Suprapubic skin (tissue), 4 donors: ENCODE data around the gene ZNF674. TPM values are rescaled to one million over a fixed set of nuclear protein-coding genes. Genes with fewer than 3 reads are reported as not detected.

ENCODE experiments used
- DNase-seq, 2 donors: peaks; one replicate each; pipeline ENCODE4 v3.0.0-alpha.2; 2019; ENCODE audit warnings: low spot score in 2 of 2
- H3K27ac ChIP-seq: fragments of 200-600 bp; sonication (generic); one replicate; pipeline ENCODE4 v1.5.1; 2019
- H3K27me3 ChIP-seq: fragments of 200-600 bp; sonication (generic); one replicate; pipeline ENCODE4 v1.5.1; 2019
- H3K36me3 ChIP-seq: fragments of 200-600 bp; sonication (generic); one replicate; pipeline ENCODE4 v1.5.1; 2019
- H3K4me1 ChIP-seq: fragments of 200-600 bp; sonication (generic); one replicate; pipeline ENCODE4 v1.5.1; 2019
- H3K4me3 ChIP-seq: fragments of 200-600 bp; sonication (generic); one replicate; pipeline ENCODE4 v1.5.1; 2019; ENCODE audit warnings: mild to moderate bottlenecking
- H3K9me3 ChIP-seq: fragments of 200-600 bp; sonication (generic); one replicate; pipeline ENCODE4 v1.5.1; 2019
- CTCF ChIP-seq, 2 donors: fragments of 200-600 bp in 1 of 2; fragments of 450-650 bp in 1 of 2; sonication (generic) in 1 of 2; IDR thresholded peaks; one replicate each; pipeline ENCODE4 v1.5.1; 2016 to 2019; ENCODE audit warnings: antibody characterized with exemption in 2 of 2, mild to moderate bottlenecking in 1 of 2, moderate library complexity in 1 of 2
- EP300 ChIP-seq: sonication (generic); formaldehyde crosslinking; IDR thresholded peaks from one replicate; pipeline ENCODE4 v1.6.1; 2017; ENCODE audit warnings: antibody characterized with exemption
- POLR2A ChIP-seq, 2 donors: fragments of 450-650 bp; IDR thresholded peaks; one replicate each; pipeline ENCODE4 v1.6.1; 2017; ENCODE audit warnings: antibody characterized with exemption in 2 of 2, mild to moderate bottlenecking in 2 of 2, moderate library complexity in 2 of 2
- POLR2AphosphoS5 ChIP-seq, 3 donors: sonication (generic); formaldehyde crosslinking; IDR thresholded peaks; one replicate each; pipeline ENCODE4 v1.6.1; 2017; ENCODE audit warnings: antibody characterized with exemption in 3 of 3
- WGBS: methylation state at CpG from one replicate; pipeline ENCODE4 v1.1.5; 2018; 5-methylcytosine and 5-hydroxymethylcytosine counted together
- total RNA-seq, 4 donors: library from RNA; depleted of rRNA; stranded (reverse); fragments of >200 nt; gene quantifications; one replicate each; pipeline ENCODE4 v1.1.0, GENCODE V29; 2016

Gene ZNF674
- total RNA-seq, 4 donors from 2014 or later, result 1.9 to 6.2 (median 3.7) TPM

GRCh38 chrX:46584736-46585135 lies 39.5 kb upstream of the ZNF674 start:
- no peak overlapping the region for H3K4me3 ChIP-seq
- 47% methylated on average over 2 of the region's 2 CpGs for WGBS
- no peaks in the 10 kb centered on the region for H3K36me3 ChIP-seq
- TF ChIP-seq POLR2A (IDR thresholded peaks at IDR 0.05) (no peak), POLR2AphosphoS5 (IDR thresholded peaks at IDR 0.05) (no peak), EP300 (no peak), CTCF (IDR thresholded peaks at IDR 0.05) (no peak)
- H3K9me3 ChIP-seq, result no peaks in the 10 kb centered on the region
- H3K4me1 ChIP-seq, result peaks cover 20% of the 10 kb centered on the region
- no peak for DNase-seq
- no peaks in the 10 kb centered on the region for H3K27me3 ChIP-seq
- H3K27ac ChIP-seq, result no peak overlapping the region

- H3K4me3 ChIP-seq, result no peak overlapping the region
- H3K9me3 ChIP-seq, result no peaks in the 10 kb centered on the region
- 10% methylated on average over 1 of the region's 1 CpG for whole genome bisulfite sequencing
- TF ChIP-seq EP300, result no peak
- no peak for TF ChIP-seq POLR2A (IDR thresholded peaks at IDR 0.05)
- no peak for TF ChIP-seq CTCF (IDR thresholded peaks at IDR 0.05)
- TF ChIP-seq POLR2AphosphoS5 (IDR thresholded peaks at IDR 0.05), result no peak
- no peak for DNase-seq
- H3K36me3 ChIP-seq, result no peaks in the 10 kb centered on the region
- no peaks in the 10 kb centered on the region for H3K27me3 ChIP-seq
- H3K27ac ChIP-seq, result no peak overlapping the region
- H3K4me1 ChIP-seq, result peaks cover 14% of the 10 kb centered on the region
These were observed 37.7 kb upstream of the ZNF674 start for GRCh38 chrX:46582966-46583365.

GRCh38 chrX:46582325-46582724 lies 37.1 kb upstream of the ZNF674 start:
- H3K36me3 ChIP-seq, result no peaks in the 10 kb centered on the region
- H3K4me3 ChIP-seq, result no peak overlapping the region
- H3K4me1 ChIP-seq, result peaks cover 14% of the 10 kb centered on the region
- 45% methylated on average over 3 of the region's 3 CpGs for WGBS
- TF ChIP-seq CTCF (IDR thresholded peaks at IDR 0.05) (no peak), EP300 (no peak), POLR2A (IDR thresholded peaks at IDR 0.05) (no peak), POLR2AphosphoS5 (IDR thresholded peaks at IDR 0.05) (no peak)
- no peak overlapping the region for H3K27ac ChIP-seq
- DNase-seq, result no peak
- H3K27me3 ChIP-seq, result no peaks in the 10 kb centered on the region
- no peaks in the 10 kb centered on the region for H3K9me3 ChIP-seq

- Histone ChIP-seq H3K4me3 (no peak overlapping the region), H3K36me3 (no peaks in the 10 kb centered on the region), H3K27me3 (no peaks in the 10 kb centered on the region), H3K4me1 (peaks cover 17% of the 10 kb centered on the region), H3K9me3 (no peaks in the 10 kb centered on the region), H3K27ac (no peak overlapping the region)
- no peak for DNase-seq
- TF ChIP-seq CTCF (IDR thresholded peaks at IDR 0.05), result no peak
- no peak for TF ChIP-seq POLR2A (IDR thresholded peaks at IDR 0.05)
- no peak for TF ChIP-seq POLR2AphosphoS5 (IDR thresholded peaks at IDR 0.05)
- no peak for TF ChIP-seq EP300
- WGBS, result 91% methylated on average over 6 of the region's 6 CpGs
These were observed 35.4 kb upstream of the ZNF674 start for GRCh38 chrX:46580613-46581012.

- Histone ChIP-seq H3K27ac (no peak overlapping the region), H3K9me3 (no peaks in the 10 kb centered on the region), H3K4me3 (no peak overlapping the region), H3K36me3 (no peaks in the 10 kb centered on the region), H3K4me1 (peaks cover 28% of the 10 kb centered on the region), H3K27me3 (no peaks in the 10 kb centered on the region)
- WGBS, result 86% methylated on average over 1 of the region's 1 CpG
- TF ChIP-seq POLR2A (IDR thresholded peaks at IDR 0.05), result no peak
- TF ChIP-seq POLR2AphosphoS5 (IDR thresholded peaks at IDR 0.05), result no peak
- TF ChIP-seq EP300, result no peak
- TF ChIP-seq CTCF (IDR thresholded peaks at IDR 0.05), result no peak
- no peak for DNase-seq
These were observed 34.0 kb upstream of the ZNF674 start for GRCh38 chrX:46579250-46579649.
